NCI-H2107 treated with DMSO at 0.1 percent for 48 hours (cell line): Measurements from ENCODE around the gene CLINT1.

ENCODE experiments used
- DNase-seq: peaks from one replicate; lab custom pipeline; 2025; ENCODE audit not compliant: unreplicated experiment; lab: John Stamatoyannopoulos, UW

Gene CLINT1

GRCh38 chr5:157766442-157766841 lies 92.5 kb downstream of the CLINT1 start:
- DNase-seq = no peak

GRCh38 chr5:157764531-157764930 lies 94.4 kb downstream of the CLINT1 start:
- DNase-seq = no peak

GRCh38 chr5:157761690-157762621 lies 97.0 kb downstream of the CLINT1 start:
- peak; percentile 56 for DNase-seq

GRCh38 chr5:157758706-157759105 lies 100.2 kb downstream of the CLINT1 start:
- no peak for DNase-seq

- DNase-seq = no peak
These were observed 102.8 kb downstream of the CLINT1 start for GRCh38 chr5:157756122-157756521.

- DNase-seq = no peak
These were observed 108.6 kb downstream of the CLINT1 start for GRCh38 chr5:157750320-157750719.

- DNase-seq = no peak
These were observed 109.5 kb downstream of the CLINT1 start for GRCh38 chr5:157749462-157749799.

- no peak for DNase-seq
These were observed 110.0 kb downstream of the CLINT1 start for GRCh38 chr5:157748760-157749461.

- no peak for DNase-seq
These were observed 110.9 kb downstream of the CLINT1 start for GRCh38 chr5:157747766-157748700.

- no peak for DNase-seq
These were observed 111.7 kb downstream of the CLINT1 start for GRCh38 chr5:157747173-157747740.

- DNase-seq = no peak
These were observed 113.9 kb downstream of the CLINT1 start for GRCh38 chr5:157745041-157745456.

- no peak for DNase-seq
These were observed 114.6 kb downstream of the CLINT1 start for GRCh38 chr5:157744051-157745011.

GRCh38 chr5:157743163-157744050 lies 115.5 kb downstream of the CLINT1 start, which contains the start of gene LSM11:
Gene LSM11 (plus strand): TSS chr5:157743712. CDS start chr5:157743751, 39 bp downstream.
- DNase-seq = peak; percentile 53

- no peak for DNase-seq
These were observed 117.8 kb downstream of the CLINT1 start for GRCh38 chr5:157741131-157741530.

- DNase-seq = no peak
These were observed 118.7 kb downstream of the CLINT1 start for GRCh38 chr5:157740229-157740610.

GRCh38 chr5:157739388-157740228 lies 119.3 kb downstream of the CLINT1 start:
- DNase-seq = no peak

- DNase-seq = no peak
These were observed 123.0 kb downstream of the CLINT1 start for GRCh38 chr5:157735991-157736390.
